Colon (tissue), 2 donors: ENCODE results near the gene TNXB.
"Not testable (repeated sequence)": the region's sequence is repeated elsewhere in the genome, so short reads cannot be mapped to it uniquely, and the experiment has no call there.

Source experiments
- FAIRE-seq: peaks from 2 replicates; lab custom pipeline; 2012; peaks lifted over from hg19 to GRCh38; lab: Jason Lieb, UNC
- donor health status: control.
- donor health status: control.

TNXB gene

GRCh38 chr6:32112431-32112980 is 3.4 kb upstream of the TNXB start:
- no peak for FAIRE-seq

GRCh38 chr6:32111424-32112066 is 2.4 kb upstream of the TNXB start:
- no peak for FAIRE-seq

- no peak for FAIRE-seq
Observed at GRCh38 chr6:32110632-32111031, 1.5 kb upstream of the TNXB start.

GRCh38 chr6:32109765-32110160 is 625 bp upstream of the TNXB start:
- FAIRE-seq = no peak

- FAIRE-seq = no peak
Observed at GRCh38 chr6:32108727-32109113, 418 bp downstream of the TNXB start.

- FAIRE-seq = no peak
Observed at GRCh38 chr6:32108094-32108627, 977 bp downstream of the TNXB start.

GRCh38 chr6:32107406-32107805 is 1.7 kb downstream of the TNXB start:
- no peak for FAIRE-seq

- FAIRE-seq = no peak
Observed at GRCh38 chr6:32105433-32105832, 3.7 kb downstream of the TNXB start.

- no peak for FAIRE-seq
Observed at GRCh38 chr6:32102255-32102654, 6.9 kb downstream of the TNXB start.

- not testable (repeated sequence) for FAIRE-seq
Observed at GRCh38 chr6:32100251-32100650, 8.9 kb downstream of the TNXB start.

GRCh38 chr6:32097364-32097763 is 11.8 kb downstream of the TNXB start:
- FAIRE-seq = no peak

- FAIRE-seq = no peak
Observed at GRCh38 chr6:32096394-32097258, 12.5 kb downstream of the TNXB start.

GRCh38 chr6:32096087-32096393 is 13.1 kb downstream of the TNXB start:
- FAIRE-seq = no peak

- FAIRE-seq = no peak
Observed at GRCh38 chr6:32095338-32096086, 13.6 kb downstream of the TNXB start.

- FAIRE-seq = no peak
Observed at GRCh38 chr6:32092760-32093497, 16.2 kb downstream of the TNXB start.

- FAIRE-seq = no peak
Observed at GRCh38 chr6:32089082-32089828, 19.9 kb downstream of the TNXB start.

GRCh38 chr6:32088487-32089049 is 20.6 kb downstream of the TNXB start:
- no peak for FAIRE-seq

- FAIRE-seq = no peak
Observed at GRCh38 chr6:32087574-32088486, 21.3 kb downstream of the TNXB start.
